BE2C (cell line): ENCODE results near the gene C2orf74.
"Not testable (repeated sequence)": the region's sequence is repeated elsewhere in the genome, so short reads cannot be mapped to it uniquely, and the experiment has no call there.

Experiments
- DNase-seq: peaks from one replicate; pipeline ENCODE4 v3.0.0-alpha.2; 2020
- H3K27me3 ChIP-seq: fragments of 250-450 bp; sonication (Bioruptor Pico); 2 replicates; pipeline ENCODE4 v1.5.1; 2020; ENCODE audit warnings: mild to moderate bottlenecking
- H3K36me3 ChIP-seq: fragments of 250-450 bp; sonication (Bioruptor Pico); 2 replicates; pipeline ENCODE4 v1.5.1; 2020; ENCODE audit warnings: mild to moderate bottlenecking
- H3K4me1 ChIP-seq: fragments of 250-450 bp; sonication (Bioruptor Pico); 2 replicates; pipeline ENCODE4 v1.5.1; 2020
- H3K4me3 ChIP-seq: 2 replicates; pipeline ENCODE4 v1.5.1; 2011; ENCODE audit warnings: low read depth, low read length
- H3K9me3 ChIP-seq: fragments of 250-450 bp; sonication (Bioruptor Pico); 2 replicates; pipeline ENCODE4 v1.5.1; 2020
- TF ChIP-seq, protein P1 (sequence below): IDR thresholded peaks from 2 replicates; pipeline ENCODE4 v1.5.1; 2012; ENCODE audit warnings: mild to moderate bottlenecking, low read depth, low read length

The C2orf74 gene

GRCh38 chr2:61134141-61134540 lies 27.8 kb upstream of the C2orf74 start:
- H3K4me1 ChIP-seq, result no peaks in the 10 kb centered on the region
- TF ChIP-seq, protein P1, sequence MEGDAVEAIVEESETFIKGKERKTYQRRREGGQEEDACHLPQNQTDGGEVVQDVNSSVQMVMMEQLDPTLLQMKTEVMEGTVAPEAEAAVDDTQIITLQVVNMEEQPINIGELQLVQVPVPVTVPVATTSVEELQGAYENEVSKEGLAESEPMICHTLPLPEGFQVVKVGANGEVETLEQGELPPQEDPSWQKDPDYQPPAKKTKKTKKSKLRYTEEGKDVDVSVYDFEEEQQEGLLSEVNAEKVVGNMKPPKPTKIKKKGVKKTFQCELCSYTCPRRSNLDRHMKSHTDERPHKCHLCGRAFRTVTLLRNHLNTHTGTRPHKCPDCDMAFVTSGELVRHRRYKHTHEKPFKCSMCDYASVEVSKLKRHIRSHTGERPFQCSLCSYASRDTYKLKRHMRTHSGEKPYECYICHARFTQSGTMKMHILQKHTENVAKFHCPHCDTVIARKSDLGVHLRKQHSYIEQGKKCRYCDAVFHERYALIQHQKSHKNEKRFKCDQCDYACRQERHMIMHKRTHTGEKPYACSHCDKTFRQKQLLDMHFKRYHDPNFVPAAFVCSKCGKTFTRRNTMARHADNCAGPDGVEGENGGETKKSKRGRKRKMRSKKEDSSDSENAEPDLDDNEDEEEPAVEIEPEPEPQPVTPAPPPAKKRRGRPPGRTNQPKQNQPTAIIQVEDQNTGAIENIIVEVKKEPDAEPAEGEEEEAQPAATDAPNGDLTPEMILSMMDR, result no peak
- H3K36me3 ChIP-seq, result no peaks in the 10 kb centered on the region
- H3K9me3 ChIP-seq, result no peaks in the 10 kb centered on the region
- DNase-seq, result no peak
- H3K27me3 ChIP-seq, result no peaks in the 10 kb centered on the region
- H3K4me3 ChIP-seq, result no peak overlapping the region

DNA sequence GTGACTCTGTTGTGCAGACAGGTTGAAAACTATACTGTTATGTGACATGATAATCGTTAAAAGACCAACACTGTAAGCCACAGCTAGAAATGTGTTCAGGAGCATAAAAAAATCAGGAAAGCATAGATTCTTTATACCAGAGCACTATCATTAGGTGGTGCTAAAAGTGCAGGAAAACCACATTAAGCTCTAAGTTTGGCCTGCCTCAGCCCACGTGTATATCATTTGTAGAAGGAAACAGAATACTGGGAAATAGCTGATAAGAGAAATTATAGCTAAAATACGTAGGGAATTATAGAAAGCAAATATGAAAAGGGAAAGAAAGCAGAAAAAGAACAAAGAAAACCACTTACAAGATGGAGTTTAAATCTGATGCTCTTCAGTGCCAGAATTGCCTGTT lies 26.5 kb upstream of the C2orf74 start:
- Histone ChIP-seq H3K27me3 (no peaks in the 10 kb centered on the region), H3K36me3 (no peaks in the 10 kb centered on the region), H3K4me1 (no peaks in the 10 kb centered on the region), H3K9me3 (no peaks in the 10 kb centered on the region), H3K4me3 (no peak overlapping the region)
- TF ChIP-seq, protein P1, result peak; percentile 42
- peak; percentile 10 for DNase-seq

- H3K36me3 ChIP-seq, result no peaks in the 10 kb centered on the region
- H3K4me3 ChIP-seq, result no peak overlapping the region
- no peaks in the 10 kb centered on the region for H3K9me3 ChIP-seq
- DNase-seq, result no peak
- no peaks in the 10 kb centered on the region for H3K4me1 ChIP-seq
- TF ChIP-seq, protein P1, result no peak
- H3K27me3 ChIP-seq, result no peaks in the 10 kb centered on the region
Measured at GRCh38 chr2:61138859-61139258, 23.1 kb upstream of the C2orf74 start.

GRCh38 chr2:61141151-61141550 lies 20.8 kb upstream of the C2orf74 start:
- H3K9me3 ChIP-seq, result no peaks in the 10 kb centered on the region

DNA sequence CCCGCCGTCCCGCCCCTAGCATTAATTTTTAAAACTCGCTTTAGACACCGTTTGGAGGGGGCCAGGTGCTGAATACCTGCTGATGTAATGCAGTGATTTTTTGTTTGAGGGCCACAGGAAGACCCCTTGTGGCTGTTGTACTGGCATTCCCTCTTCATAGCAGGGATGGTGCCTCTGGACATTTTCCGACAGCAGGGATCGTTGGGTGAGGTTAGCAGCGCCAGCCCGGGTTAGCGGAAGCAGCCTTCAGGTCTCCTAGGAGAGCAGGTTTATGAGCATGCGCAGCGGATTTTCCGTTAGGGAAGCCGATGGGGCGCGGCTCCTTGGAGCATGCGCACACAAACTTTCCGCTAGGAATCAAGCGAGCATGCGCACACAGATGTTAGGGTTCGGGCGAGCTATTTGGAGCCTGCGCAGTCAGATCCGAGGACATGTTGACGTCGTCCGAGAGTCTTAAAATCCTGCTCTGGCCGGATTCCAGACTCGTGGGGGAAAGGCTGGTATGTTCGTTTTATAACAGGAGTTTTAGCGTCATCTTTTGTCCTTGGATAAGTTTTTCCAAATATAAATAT lies 17.2 kb upstream of the C2orf74 start:
- H3K4me3 ChIP-seq, result peak overlapping the region; percentile 62
- TF ChIP-seq, protein P1, result peak; percentile 22; the same call in 1 of the 2 replicates
- peak; percentile 93 for DNase-seq

More at GRCh38 chr2:61141151-61141550, 20.8 kb upstream of the C2orf74 start:
- Histone ChIP-seq H3K4me1 (no peaks in the 10 kb centered on the region), H3K36me3 (no peaks in the 10 kb centered on the region), H3K4me3 (no peak overlapping the region), H3K27me3 (no peaks in the 10 kb centered on the region)
- no peak for DNase-seq
- TF ChIP-seq, protein P1, result no peak

GRCh38 chr2:61145990-61146389 lies 16.0 kb upstream of the C2orf74 start:
- H3K36me3 ChIP-seq, result no peaks in the 10 kb centered on the region
- H3K27me3 ChIP-seq, result no peaks in the 10 kb centered on the region
- no peak for DNase-seq
- no peak overlapping the region for H3K4me3 ChIP-seq
- no peaks in the 10 kb centered on the region for H3K4me1 ChIP-seq
- TF ChIP-seq, protein P1, result no peak
- H3K9me3 ChIP-seq, result no peaks in the 10 kb centered on the region

More for the DNA sequence above, 17.2 kb upstream of the C2orf74 start:
- no peaks in the 10 kb centered on the region for H3K27me3 ChIP-seq
- no peaks in the 10 kb centered on the region for H3K4me1 ChIP-seq
- no peaks in the 10 kb centered on the region for H3K9me3 ChIP-seq
- H3K36me3 ChIP-seq, result no peaks in the 10 kb centered on the region

GRCh38 chr2:61148091-61148490 lies 13.9 kb upstream of the C2orf74 start:
- not testable (repeated sequence) for H3K36me3 ChIP-seq, H3K4me1 ChIP-seq, DNase-seq, H3K4me3 ChIP-seq, H3K9me3 ChIP-seq, H3K27me3 ChIP-seq
